Renal pelvis (tissue), 4 donors: ENCODE data around the gene IGBP1. TPM values are rescaled to one million over a fixed set of nuclear protein-coding genes. Genes with fewer than 3 reads are reported as not detected.
A peak's percentile ranks its signal among the peaks of the same experiment; 100 is the strongest.
"Not testable (repeated sequence)": the region's sequence is repeated elsewhere in the genome, so short reads cannot be mapped to it uniquely, and the experiment has no call there.

Experiments
- DNase-seq: peaks from one replicate; pipeline ENCODE4 v3.0.0-alpha.2; 2013
- polyA plus RNA-seq, 3 donors: library from polyadenylated mRNA; unstranded; fragments of 120-200 nt; gene quantifications; one replicate each; pipeline ENCODE4 v1.2.1, GENCODE V29; 2013; ENCODE audit not compliant: insufficient read length in 3 of 3

The IGBP1 gene
- polyA plus RNA-seq, 3 donors, result 88.0 to 104 (median 100) TPM

GRCh38 chrX:70134116-70134477, 850 bp downstream of the IGBP1 start:
- no peak for DNase-seq

- DNase-seq, result no peak
These were observed 5.4 kb downstream of the IGBP1 start for GRCh38 chrX:70138622-70139021.

- DNase-seq, result no peak
These were observed 6.5 kb downstream of the IGBP1 start for GRCh38 chrX:70139736-70140135.

GRCh38 chrX:70141373-70141772, 8.1 kb downstream of the IGBP1 start:
- no peak for DNase-seq

GRCh38 chrX:70166601-70167590, 33.6 kb downstream of the IGBP1 start:
- DNase-seq, result no peak

- peak; percentile 20 for DNase-seq
These were observed 35.3 kb downstream of the IGBP1 start for GRCh38 chrX:70168238-70169188.

- no peak for DNase-seq
These were observed 36.0 kb downstream of the IGBP1 start for GRCh38 chrX:70169281-70169680.

GRCh38 chrX:70171624-70172023, 38.4 kb downstream of the IGBP1 start:
- no peak for DNase-seq

GRCh38 chrX:70172221-70172620, 39.0 kb downstream of the IGBP1 start:
- DNase-seq, result no peak

GRCh38 chrX:70172964-70173363, 39.7 kb downstream of the IGBP1 start:
- no peak for DNase-seq

GRCh38 chrX:70174754-70175153, 41.5 kb downstream of the IGBP1 start:
- DNase-seq, result no peak

GRCh38 chrX:70175338-70175737, 42.1 kb downstream of the IGBP1 start:
- no peak for DNase-seq

GRCh38 chrX:70176938-70177533, 43.8 kb downstream of the IGBP1 start, which contains the start of gene DGAT2L6:
Gene DGAT2L6, plus strand, starts transcription at chrX:70177483. Its CDS starts 100 bp downstream, at chrX:70177583.
- DNase-seq, result no peak

GRCh38 chrX:70183091-70183490, 49.8 kb downstream of the IGBP1 start:
- no peak for DNase-seq

GRCh38 chrX:70190225-70190624, 57.0 kb downstream of the IGBP1 start:
- DNase-seq, result no peak

GRCh38 chrX:70196961-70197720, 63.9 kb downstream of the IGBP1 start:
- DNase-seq, result peak; percentile 21

GRCh38 chrX:70201732-70202131, 68.5 kb downstream of the IGBP1 start:
- no peak for DNase-seq

- DNase-seq, result no peak
These were observed 75.2 kb downstream of the IGBP1 start for GRCh38 chrX:70208479-70208878.

GRCh38 chrX:70209570-70209969, 76.3 kb downstream of the IGBP1 start:
- DNase-seq, result not testable (repeated sequence)
